Activated naive CD4-positive, alpha-beta T cell treated with anti-CD3 and anti-CD28 coated beads, Interleukin-2, amount 50 U/mL, for 16 hours (primary cell): Measurements from ENCODE around the gene ITGAV.
A peak's percentile ranks its signal among the peaks of the same experiment; 100 is the strongest.
"Not testable (repeated sequence)": the region's sequence is repeated elsewhere in the genome, so short reads cannot be mapped to it uniquely, and the experiment has no call there.

Experiments used
- DNase-seq: peaks from one replicate; pipeline ENCODE4 v3.0.0-alpha.2; 2020

The ITGAV gene

DNA sequence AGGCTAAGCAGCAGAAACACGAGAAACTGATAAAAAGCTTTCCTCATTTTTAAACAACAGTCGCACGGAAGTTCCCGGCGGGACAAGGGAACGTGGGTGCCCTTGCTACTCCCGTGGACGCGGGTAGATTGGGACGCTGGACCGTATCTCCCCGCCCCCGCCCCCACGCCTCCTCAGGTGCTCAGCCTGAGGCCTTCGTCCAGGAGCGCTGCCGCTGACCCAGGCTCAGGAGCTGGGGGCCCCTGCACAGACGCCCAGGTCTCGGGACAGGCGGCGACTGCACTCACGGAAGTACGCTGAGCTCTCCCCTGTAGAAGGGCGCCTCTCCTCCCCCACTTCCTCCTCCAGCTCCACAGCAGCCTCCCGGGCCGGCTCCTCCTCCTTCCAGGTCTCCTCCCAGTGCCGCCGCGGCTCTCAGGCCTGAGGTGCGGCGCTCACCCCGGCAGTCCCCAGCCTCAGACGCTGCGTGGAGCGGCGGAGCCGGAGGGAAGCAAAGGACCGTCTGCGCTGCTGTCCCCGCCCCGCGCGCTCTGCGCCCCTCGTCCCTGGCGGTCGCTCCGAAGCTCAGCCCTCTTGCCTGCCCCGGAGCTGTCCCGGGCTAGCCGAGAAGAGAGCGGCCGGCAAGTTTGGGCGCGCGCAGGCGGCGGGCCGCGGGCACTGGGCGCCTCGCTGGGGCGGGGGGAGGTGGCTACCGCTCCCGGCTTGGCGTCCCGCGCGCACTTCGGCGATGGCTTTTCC, at the start of gene ITGAV:
TSS of gene ITGAV (plus strand) at position 445 of the 738 bp plus-strand sequence. CDS start at position 728, 283 bp downstream.
- DNase-seq: peak; percentile 84

GRCh38 chr2:186540941-186541340, 48.9 kb upstream of the ITGAV start:
- no peak for DNase-seq

DNA sequence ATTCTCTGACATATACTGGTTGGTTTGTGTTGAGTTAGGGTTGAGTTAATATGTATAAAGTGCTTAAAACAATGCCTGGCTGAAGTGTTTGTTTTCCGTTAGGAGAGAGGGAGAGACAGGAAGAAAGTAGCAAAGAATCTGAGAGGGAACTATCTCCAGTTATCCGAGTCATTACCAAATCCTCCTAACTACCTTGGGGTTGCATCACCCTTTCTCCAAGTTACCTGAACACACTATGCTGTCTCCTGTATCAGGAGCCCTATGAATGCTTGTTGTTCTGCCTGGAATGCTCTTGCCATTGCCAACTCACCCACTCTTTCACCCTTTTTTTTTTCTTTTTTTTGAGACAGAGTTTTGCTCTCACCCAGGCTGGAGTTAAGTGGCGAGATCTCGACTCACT, 47.9 kb upstream of the ITGAV start:
- DNase-seq: no peak

DNA sequence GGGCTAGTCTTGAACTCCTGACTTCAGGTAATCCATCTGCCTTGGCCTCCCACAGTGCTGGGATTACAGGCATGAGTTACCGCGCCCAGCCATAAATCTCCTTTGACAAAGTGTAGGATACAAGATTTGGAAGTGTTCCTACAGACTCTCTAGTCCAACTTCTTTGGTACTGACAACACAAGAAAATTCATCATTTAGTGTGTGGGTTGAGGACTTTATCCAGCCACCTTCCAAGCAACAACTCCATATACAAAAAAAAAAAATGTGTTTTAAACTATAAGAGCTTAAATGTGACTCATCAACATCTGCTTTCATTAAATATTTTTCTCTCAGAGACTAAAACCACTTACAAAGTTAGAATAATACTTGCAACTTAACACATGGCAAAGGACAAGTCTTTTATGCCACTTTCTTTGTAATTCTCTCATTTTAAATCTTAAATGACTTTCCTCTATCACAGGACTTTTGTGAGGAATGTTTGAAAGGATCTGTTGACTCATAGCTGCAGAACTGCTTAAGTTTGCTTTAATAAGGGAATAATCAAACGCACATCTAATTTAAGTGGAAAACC, 46.2 kb upstream of the ITGAV start:
- no peak for DNase-seq

DNA sequence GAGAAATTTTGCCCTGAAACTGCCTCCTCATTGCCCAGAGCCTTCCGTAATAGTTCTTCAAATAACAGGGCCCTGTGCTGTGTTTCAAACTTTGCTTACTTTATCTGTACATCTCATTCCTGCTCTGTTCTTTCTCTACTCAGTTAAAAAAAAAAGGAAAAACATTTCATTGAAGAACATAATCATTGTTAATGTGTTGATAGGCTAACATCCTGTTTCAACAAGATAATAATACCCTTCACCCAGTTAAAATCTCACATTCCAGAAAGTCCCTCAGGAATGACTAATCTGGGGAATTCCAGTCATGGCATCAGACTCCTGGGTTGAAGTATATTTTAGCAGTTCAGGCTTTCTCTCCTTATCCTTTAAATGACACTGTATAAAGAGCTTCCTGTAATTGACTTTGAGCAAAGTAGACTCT, 45.6 kb upstream of the ITGAV start:
- DNase-seq: no peak

DNA sequence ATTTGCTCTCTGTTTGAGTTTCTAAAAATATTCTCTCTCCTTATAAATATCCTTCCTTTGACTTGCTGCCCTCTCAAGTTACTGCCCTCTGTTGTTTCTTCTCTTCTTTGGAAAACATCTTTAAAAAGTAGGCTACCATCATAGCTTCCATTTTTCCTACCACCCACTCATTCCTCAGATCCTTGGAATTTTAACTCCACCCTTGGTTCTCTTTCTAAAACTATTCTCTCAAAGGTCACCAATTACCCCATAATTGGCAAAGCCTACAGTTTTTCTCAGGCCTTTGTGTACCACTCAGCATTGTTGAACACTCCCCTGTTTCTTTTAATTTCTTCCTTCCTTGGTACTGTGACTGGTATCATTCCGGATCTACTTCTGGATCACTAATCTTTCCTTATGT, 43.0 kb upstream of the ITGAV start:
- DNase-seq: no peak

DNA sequence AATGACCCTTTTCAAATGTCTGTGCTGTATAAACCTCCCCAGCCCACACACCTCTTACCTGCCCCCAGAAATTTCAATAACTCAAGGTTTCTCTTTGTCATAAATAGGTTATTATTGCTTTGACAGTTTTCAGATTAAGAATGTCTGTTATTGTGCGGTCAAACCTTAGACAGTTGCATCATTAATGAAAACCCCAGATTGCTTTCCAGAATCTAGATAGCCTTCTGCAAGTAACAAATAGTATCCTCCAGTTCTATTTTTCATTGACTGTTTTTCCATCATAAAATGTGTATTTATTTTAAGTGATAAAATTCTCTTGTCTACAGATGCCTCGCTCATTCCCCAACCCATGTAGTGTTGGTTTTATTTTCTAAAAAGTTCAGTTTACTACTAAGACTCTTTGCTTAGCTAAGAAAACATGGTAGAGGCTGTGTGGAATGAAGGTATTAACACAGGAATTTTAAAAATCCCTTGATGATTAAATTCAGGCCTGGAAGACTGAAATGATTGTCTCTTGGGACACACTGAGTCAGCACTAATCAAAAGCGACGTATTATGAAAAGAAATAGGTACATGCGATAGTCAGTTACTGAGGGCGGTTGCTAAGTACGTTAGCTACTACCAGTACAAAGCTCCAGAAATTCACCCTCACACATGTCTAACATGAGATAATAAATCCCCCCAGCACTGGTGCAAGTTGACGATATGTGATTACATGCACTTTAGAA, 38.4 kb upstream of the ITGAV start:
- no peak for DNase-seq

GRCh38 chr2:186554429-186554828, 35.4 kb upstream of the ITGAV start:
- no peak for DNase-seq

DNA sequence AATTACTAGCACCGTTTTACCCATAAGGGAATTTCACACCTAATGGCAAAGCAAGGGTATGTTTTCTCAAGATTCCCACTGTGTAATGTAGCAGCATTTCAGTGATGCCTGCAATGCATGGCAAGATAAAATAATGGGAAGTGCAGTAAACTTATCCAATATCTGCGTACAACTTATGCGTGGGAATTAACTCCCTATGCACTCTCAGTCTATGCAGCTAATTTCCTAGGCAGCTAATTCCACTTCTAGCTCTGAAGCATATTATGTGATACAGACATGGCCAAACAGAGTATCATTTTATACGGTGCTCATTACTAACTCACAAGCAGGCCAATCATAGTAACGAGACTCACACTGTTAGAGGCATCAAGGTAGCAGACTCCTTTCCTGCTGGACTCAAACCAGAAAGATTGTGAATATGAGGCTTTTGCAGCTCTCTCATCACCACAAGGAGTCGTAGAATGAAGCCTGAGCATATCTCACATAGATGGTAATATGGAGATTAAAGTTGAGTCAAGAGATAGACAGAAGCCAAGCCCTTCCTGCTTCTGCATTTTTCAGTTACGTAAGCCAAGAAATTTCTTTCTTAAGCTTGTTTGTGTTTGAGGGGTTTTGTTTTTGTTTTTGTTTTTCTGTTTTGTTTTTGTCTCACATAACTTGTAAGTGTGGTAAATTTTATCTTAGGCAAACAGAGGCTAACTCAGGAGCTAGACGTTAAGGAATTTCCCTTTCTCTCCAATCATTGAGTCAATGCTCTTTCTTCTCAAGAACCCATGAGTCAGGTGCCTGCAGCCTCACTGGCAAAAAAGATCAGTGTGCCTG, 34.8 kb upstream of the ITGAV start:
- no peak for DNase-seq

DNA sequence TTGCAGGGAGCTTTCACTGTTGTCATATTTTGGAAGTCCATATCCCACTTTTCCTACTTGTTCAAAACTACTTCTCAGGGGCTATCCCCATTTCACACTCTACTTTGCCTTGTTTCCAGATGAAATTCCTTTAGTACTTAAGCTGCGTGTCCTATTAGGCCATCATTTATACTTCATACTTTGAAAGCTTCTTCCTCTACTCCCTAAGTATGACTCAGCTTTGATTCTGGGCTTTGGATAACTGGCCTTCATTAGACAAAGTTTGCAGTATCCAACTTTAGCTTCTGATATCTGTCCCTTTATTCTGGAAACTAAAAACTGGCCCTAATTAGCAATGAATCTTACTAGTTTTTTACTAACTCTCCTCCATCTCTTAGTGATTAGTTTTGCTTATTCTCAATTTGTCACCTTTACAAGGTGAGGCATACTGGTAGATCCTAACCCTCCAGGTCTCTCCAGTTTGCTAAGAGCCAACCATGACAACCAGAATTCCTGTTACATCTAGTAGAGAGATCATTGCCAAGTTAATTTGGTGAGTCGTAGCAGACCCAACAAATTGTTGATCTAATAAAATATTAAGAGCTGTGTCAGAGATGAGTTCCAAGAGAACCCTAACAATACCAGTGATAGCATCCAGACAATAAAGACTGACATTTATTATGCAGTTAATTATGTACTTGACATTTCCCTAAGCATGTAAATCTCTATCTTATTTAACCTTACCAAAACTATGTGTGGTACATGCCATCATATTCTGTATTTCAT, 31.2 kb upstream of the ITGAV start:
- no peak for DNase-seq

DNA sequence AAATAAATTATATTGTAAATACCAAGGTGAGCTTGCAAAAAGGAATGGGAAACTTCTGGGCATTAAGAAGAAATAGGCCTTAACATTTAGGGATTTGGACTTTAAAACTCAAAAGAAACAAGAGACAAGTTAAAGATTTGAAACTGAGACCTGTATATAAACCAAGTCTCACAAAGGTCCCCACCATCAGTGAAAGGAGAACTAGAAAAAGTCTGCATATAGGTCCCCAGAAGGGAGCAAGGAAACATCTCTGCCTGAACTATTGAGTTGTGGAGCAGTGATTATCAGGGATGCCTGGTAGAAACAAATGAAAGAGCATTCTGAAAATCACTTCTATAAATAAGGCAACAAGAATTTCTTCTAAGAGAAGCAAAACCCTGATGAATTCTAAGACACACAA, 30.5 kb upstream of the ITGAV start:
- DNase-seq: no peak

DNA sequence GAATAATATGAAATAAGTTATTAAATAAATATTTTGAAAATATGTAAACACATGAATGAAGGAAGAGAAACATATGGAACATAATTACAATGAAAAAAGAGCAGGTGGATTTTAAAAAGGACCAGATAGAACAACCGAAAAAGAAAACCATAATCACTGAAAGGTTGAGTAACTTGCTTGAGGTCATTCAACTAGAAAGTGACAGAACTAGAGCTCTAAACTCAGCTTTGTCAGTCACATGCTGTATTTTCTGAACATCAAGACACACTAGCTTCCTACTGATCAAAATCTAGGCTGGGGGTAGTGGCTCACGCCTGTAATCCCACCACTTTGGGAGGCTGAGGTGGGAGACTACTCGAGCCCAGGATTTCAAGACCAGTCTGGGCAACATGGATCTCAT, 30.0 kb upstream of the ITGAV start:
- DNase-seq: no peak

DNA sequence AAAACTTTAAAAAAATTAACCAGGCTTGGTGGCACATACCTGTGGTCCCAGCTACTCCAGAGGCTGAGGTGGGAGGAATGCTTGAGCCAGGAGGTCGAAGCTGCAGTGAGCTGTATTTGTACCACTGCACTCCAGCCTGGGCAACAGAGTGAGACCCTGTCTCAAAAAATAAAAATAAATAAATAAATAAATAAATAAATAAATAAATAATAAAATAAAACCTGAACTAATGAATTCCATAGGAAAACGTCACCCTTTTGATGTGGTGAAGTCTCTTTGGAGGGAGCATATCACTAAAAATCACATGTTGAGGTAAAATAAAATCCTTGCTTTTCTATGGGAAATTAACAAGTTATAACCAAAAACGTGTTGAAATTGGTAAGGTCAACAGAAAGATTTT, 29.6 kb upstream of the ITGAV start:
- no peak for DNase-seq

DNA sequence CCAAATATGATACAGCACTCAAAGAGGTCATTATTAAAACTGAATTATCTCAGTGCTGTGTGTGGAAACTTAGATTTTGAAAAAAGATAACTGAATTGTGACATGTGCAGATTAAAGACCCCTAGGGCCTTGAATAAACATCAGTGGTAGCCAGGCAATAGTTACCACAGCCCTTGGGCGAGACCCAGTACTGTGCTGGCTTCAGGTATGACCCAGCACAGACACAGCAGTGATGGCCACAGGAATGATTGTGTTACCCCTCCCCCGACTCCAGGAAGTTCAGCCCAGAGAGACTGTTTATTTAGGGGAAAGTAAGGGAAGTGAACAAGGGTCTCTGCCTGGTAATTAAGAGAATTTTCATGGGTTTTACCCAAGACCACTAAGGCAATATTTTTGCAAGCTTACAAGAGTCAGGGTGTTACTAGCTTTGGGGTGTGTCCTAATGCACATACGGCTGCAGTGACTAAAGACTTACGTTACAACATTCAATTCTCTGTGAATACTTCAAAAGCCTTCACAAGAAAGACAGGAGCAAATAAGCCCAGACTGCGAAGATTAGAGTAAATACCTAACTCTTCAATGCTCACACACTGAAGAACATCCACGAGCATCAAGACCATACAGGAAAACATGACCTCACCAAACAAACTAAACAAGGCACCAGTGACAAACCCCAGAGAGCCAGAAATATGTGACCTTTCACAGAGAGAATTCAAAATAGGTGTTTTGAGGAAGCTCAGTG, 28.2 kb upstream of the ITGAV start:
- no peak for DNase-seq

GRCh38 chr2:186562209-186562578, 27.7 kb upstream of the ITGAV start:
- no peak for DNase-seq

DNA sequence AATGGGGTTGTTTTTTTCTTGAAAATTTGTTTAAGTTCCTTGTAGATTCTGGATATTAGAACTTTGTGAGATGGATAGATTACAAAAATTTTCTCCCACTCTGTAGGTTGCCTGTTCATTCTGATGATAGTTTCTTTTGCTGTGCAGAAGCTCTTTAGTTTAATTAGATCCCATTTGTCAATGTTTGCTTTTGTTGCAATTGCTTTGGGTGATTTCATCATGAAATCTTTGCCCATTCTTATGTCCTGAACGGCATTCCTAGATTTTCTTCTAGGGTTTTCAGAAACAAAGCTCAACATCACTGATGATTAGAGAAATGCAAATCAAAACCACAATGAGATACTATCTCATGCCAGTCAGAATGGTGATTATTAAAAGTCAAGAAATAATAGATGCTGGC, 21.3 kb upstream of the ITGAV start:
- not testable (repeated sequence) for DNase-seq

GRCh38 chr2:186569127-186569526, 20.7 kb upstream of the ITGAV start:
- not testable (repeated sequence) for DNase-seq

GRCh38 chr2:186569897-186570296, 20.0 kb upstream of the ITGAV start:
- no peak for DNase-seq

DNA sequence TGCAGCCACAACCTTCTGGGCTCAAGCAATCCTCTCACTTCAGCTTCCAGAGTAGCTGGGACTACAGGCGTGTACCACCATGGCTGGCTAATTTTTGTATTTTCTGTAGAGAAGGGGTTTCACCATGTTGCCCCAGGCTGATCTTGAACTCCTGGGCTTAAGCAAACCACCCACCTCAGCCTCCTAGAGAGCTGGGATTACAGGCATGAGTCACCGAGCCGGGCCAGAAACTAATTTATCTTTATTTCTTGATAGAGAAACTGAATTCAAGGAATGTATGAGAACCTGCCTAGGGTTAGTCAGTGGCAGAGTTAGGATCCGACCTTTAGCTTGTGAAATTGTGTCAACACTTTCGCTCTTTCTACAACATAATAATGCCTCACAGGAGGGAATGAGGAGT, 19.3 kb upstream of the ITGAV start:
- no peak for DNase-seq

DNA sequence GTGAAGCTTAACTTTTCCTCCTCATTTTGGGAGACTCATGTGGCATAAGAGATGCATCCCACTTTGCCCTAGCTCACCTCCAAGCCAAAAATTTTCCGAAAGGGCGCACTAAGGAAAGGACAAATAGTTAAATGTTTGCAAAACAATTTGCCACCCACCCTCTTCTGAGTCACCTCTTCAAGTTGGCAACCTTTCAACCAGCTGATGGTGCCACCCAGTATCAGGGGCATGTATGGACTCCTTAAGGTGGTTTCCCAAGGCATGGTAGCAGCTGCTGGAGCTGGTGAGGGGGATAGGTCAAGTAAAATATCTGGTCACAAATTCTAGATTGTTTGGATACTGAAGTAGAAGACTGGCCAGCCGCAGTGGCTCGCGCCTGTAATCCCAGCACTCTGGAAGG, 17.2 kb upstream of the ITGAV start:
- DNase-seq: no peak

DNA sequence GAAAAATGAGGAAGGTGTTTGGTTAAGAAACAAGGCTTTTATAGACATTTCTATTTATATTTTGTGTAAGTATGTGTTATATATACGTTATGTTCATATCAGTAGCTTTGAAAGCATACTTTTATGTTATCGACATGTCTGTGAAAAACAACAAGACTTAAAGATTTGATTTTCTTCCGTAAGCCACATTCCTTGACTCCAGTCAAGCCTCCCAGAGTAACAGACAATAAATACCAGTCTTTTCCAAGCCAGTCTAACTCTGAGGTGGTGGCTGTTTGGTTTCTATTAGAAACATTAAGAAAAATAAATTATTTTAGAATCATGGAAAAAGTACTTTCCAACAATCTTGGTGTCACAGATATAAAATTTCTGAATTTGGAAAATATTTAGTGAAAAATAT, 16.3 kb upstream of the ITGAV start:
- DNase-seq: no peak

DNA sequence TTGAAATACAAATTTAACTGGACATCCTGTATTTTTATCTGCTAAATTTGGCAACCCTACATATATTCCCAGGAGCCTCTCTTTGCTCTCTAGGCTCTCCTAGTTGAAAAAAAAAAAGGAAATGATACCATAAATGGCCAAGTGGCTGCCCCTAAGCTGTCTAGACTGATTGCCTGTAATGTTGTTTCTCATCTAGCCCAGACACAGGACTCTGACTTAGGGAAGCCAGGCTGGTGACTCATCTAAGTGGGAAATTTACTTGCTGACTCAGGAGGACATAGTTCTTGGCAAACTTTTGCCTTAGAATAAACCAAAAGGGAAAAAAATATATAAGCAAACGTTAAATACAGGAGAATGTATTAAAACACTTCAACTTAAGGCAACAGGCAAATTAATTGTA, 14.6 kb upstream of the ITGAV start:
- no peak for DNase-seq
